ENCODE data around the gene TTLL4. TPM values are rescaled to one million over a fixed set of nuclear protein-coding genes. Genes with fewer than 3 reads are reported as not detected.

The TTLL4 gene
- total RNA-seq, 1 experiment from 2014 or later, result 57.1 TPM

- no TSS peak for BruUV-seq (replicated peaks)
- CTCF ChIA-PET, result no interaction called here
Observed at GRCh38 chr2:218780046-218780445, 69.4 kb downstream of the TTLL4 start.

GRCh38 chr2:218780851-218781690, 70.4 kb downstream of the TTLL4 start:
- Histone ChIP-seq H3K9me3 (ENCODE audit: insufficient read depth, low read depth) (peaks cover 17% of the 10 kb centered on the region), H3K9me2 (ENCODE audit: insufficient read depth) (no peaks in the 10 kb centered on the region), H4K20me1 (ENCODE audit: insufficient read depth) (no peaks in the 10 kb centered on the region), H3K36me3 (ENCODE audit: low read depth) (no peaks in the 10 kb centered on the region), H3K27me3 (ENCODE audit: insufficient read depth, low read depth) (no peaks in the 10 kb centered on the region), H3K4me3 (no peak overlapping the region), H3K4me1 (replicated peaks; ENCODE audit: insufficient read depth) (no peaks in the 10 kb centered on the region), H3F3A (ENCODE audit: insufficient read depth, low read depth) (no peaks in the 10 kb centered on the region; the same call in 1 of the 2 replicates), H3K79me2 (ENCODE audit: low read depth) (no peaks in the 10 kb centered on the region), H3K27ac (no peak overlapping the region), H3K4me2 (no peak overlapping the region), H2AFZ (no peak overlapping the region)
- ChIA-PET POLR2A (ENCODE audit: unreplicated experiment) (interaction anchor here (0.6 kb wide), 1 partner anchor 128 kb away, joined by 4 read pairs; no protein-coding TSS in a partner anchor), CTCF (no interaction called here)
- TF ChIP-seq CTCF (conservative IDR thresholded peaks at IDR 0.05) (no peak), EZH2 (IDR thresholded peaks at IDR 0.05; ENCODE audit: low read depth) (no peak)
- BruUV-seq (replicated peaks), result no TSS peak
- intact Hi-C loops (cut with micrococcal nuclease; ENCODE audit: unreplicated experiment), result no loop called here
- peak in 1 of 2 experiments; percentile 39 for DNase-seq

More at GRCh38 chr2:218780046-218780445, 69.4 kb downstream of the TTLL4 start:
- H3K4me2 ChIP-seq, result no peak overlapping the region
- POLR2A ChIA-PET (ENCODE audit: unreplicated experiment), result no interaction called here
- intact Hi-C loops (cut with micrococcal nuclease; ENCODE audit: unreplicated experiment), result no loop called here
- no peak overlapping the region for H3K4me3 ChIP-seq
- H3K79me2 ChIP-seq (ENCODE audit: low read depth), result no peaks in the 10 kb centered on the region
- peaks cover 19% of the 10 kb centered on the region; the same call in 1 of the 2 replicates for H3K9me3 ChIP-seq (ENCODE audit: insufficient read depth, low read depth)
- TF ChIP-seq EZH2 (IDR thresholded peaks at IDR 0.05; ENCODE audit: low read depth) (no peak), CTCF (conservative IDR thresholded peaks at IDR 0.05) (no peak)
- H3K9me2 ChIP-seq (ENCODE audit: insufficient read depth), result no peaks in the 10 kb centered on the region
- no peaks in the 10 kb centered on the region; the same call in 1 of the 2 replicates for H3F3A ChIP-seq (ENCODE audit: insufficient read depth, low read depth)
- no peaks in the 10 kb centered on the region for H3K4me1 ChIP-seq (replicated peaks; ENCODE audit: insufficient read depth)
- H4K20me1 ChIP-seq (ENCODE audit: insufficient read depth), result no peaks in the 10 kb centered on the region
- no peak overlapping the region for H3K27ac ChIP-seq
- no peak for DNase-seq
- no peaks in the 10 kb centered on the region for H3K27me3 ChIP-seq (ENCODE audit: insufficient read depth, low read depth)
- H2AFZ ChIP-seq, result no peak overlapping the region
- no peaks in the 10 kb centered on the region for H3K36me3 ChIP-seq (ENCODE audit: low read depth)

GRCh38 chr2:218781691-218782527, 71.3 kb downstream of the TTLL4 start, which contains the start of gene CYP27A1:
Gene CYP27A1, plus strand, starts transcription at chr2:218782147. Its CDS starts 36 bp downstream, at chr2:218782183.
- no peaks in the 10 kb centered on the region for H3K79me2 ChIP-seq (ENCODE audit: low read depth)
- intact Hi-C loops (cut with micrococcal nuclease; ENCODE audit: unreplicated experiment), result no loop called here
- no peaks in the 10 kb centered on the region for H3K9me2 ChIP-seq (ENCODE audit: insufficient read depth)
- H3K36me3 ChIP-seq (ENCODE audit: low read depth), result no peaks in the 10 kb centered on the region
- ChIA-PET POLR2A (ENCODE audit: unreplicated experiment) (no interaction called here), CTCF (no interaction called here)
- H3K4me2 ChIP-seq, result no peak within 1 kb of the TSS
- no peak within 1 kb of the TSS for H3K4me3 ChIP-seq
- peaks cover 11% of the 10 kb centered on the region for H3K9me3 ChIP-seq (ENCODE audit: insufficient read depth, low read depth)
- no peak for TF ChIP-seq CTCF (conservative IDR thresholded peaks at IDR 0.05)
- no peak for TF ChIP-seq EZH2 (IDR thresholded peaks at IDR 0.05; ENCODE audit: low read depth)
- no TSS peak for BruUV-seq (replicated peaks)
- H3F3A ChIP-seq (ENCODE audit: insufficient read depth, low read depth), result no peaks in the 10 kb centered on the region; the same call in 1 of the 2 replicates
- no peaks in the 10 kb centered on the region for H3K4me1 ChIP-seq (replicated peaks; ENCODE audit: insufficient read depth)
- DNase-seq, result peak in 1 of 2 experiments; percentile 3
- H4K20me1 ChIP-seq (ENCODE audit: insufficient read depth), result no peaks in the 10 kb centered on the region
- no peak within 1 kb of the TSS for H3K27ac ChIP-seq
- no peak within 1 kb of the TSS for H2AFZ ChIP-seq
- H3K27me3 ChIP-seq (ENCODE audit: insufficient read depth, low read depth), result no peaks in the 10 kb centered on the region
